HUES48 (cell line): ENCODE measurements around the gene URAD.

Experiments used
- H3K27ac ChIP-seq: one replicate; pipeline ENCODE4 v1.7.0; 2013; ENCODE audit warnings: low read depth, low read length, inconsistent platforms
- H3K27me3 ChIP-seq: 2 replicates; pipeline ENCODE4 v1.6.1; 2013; ENCODE audit warnings: mild to moderate bottlenecking, low read length; ENCODE audit not compliant: control insufficient read depth, insufficient read depth
- H3K36me3 ChIP-seq: 2 replicates; pipeline ENCODE4 v1.6.1; 2013; ENCODE audit warnings: low read length; ENCODE audit not compliant: control insufficient read depth, insufficient read depth
- H3K4me1 ChIP-seq: 2 replicates; pipeline ENCODE4 v1.6.1; 2013; ENCODE audit warnings: mild to moderate bottlenecking, low read length; ENCODE audit not compliant: control insufficient read depth, insufficient read depth
- H3K4me3 ChIP-seq: 2 replicates; pipeline ENCODE4 v1.5.1; 2013; ENCODE audit warnings: mild to moderate bottlenecking, low read depth, low read length
- H3K9ac ChIP-seq: 2 replicates; pipeline ENCODE4 v1.6.1; 2013; ENCODE audit warnings: mild to moderate bottlenecking, low read depth, low read length, moderate library complexity
- H3K9me3 ChIP-seq: 2 replicates; pipeline ENCODE4 v1.6.1; 2013; ENCODE audit warnings: low read length; ENCODE audit not compliant: control insufficient read depth, insufficient read depth

The URAD gene

GRCh38 chr13:27977476-27978300, 10.8 kb downstream of the URAD start:
- Histone ChIP-seq H3K36me3 (no peaks in the 10 kb centered on the region), H3K4me1 (0 out of 2 replicates have a peak, but pooled peaks cover 8% of the 10 kb centered on the region), H3K9me3 (peaks cover 4% of the 10 kb centered on the region; the same call in 1 of the 2 replicates), H3K27ac (no peak overlapping the region), H3K9ac (no peak overlapping the region), H3K4me3 (no peak overlapping the region), H3K27me3 (peaks cover 100% of the 10 kb centered on the region)

GRCh38 chr13:27976362-27977091, 12.0 kb downstream of the URAD start:
- Histone ChIP-seq H3K4me1 (peaks cover 16% of the 10 kb centered on the region), H3K9me3 (peaks cover 4% of the 10 kb centered on the region; the same call in 1 of the 2 replicates), H3K9ac (no peak overlapping the region), H3K27me3 (peaks cover 100% of the 10 kb centered on the region), H3K27ac (no peak overlapping the region), H3K4me3 (no peak overlapping the region), H3K36me3 (no peaks in the 10 kb centered on the region)

GRCh38 chr13:27975564-27976361, 12.7 kb downstream of the URAD start:
- H3K27me3 ChIP-seq: peaks cover 100% of the 10 kb centered on the region
- peaks cover 4% of the 10 kb centered on the region; the same call in 1 of the 2 replicates for H3K9me3 ChIP-seq
- H3K4me1 ChIP-seq: peaks cover 22% of the 10 kb centered on the region
- H3K9ac ChIP-seq: no peak overlapping the region
- H3K36me3 ChIP-seq: no peaks in the 10 kb centered on the region
- H3K27ac ChIP-seq: no peak overlapping the region
- no peak overlapping the region for H3K4me3 ChIP-seq

- no peaks in the 10 kb centered on the region for H3K36me3 ChIP-seq
- peaks cover 35% of the 10 kb centered on the region for H3K4me1 ChIP-seq
- no peak overlapping the region for H3K4me3 ChIP-seq
- H3K27ac ChIP-seq: no peak overlapping the region
- peaks cover 4% of the 10 kb centered on the region; the same call in 1 of the 2 replicates for H3K9me3 ChIP-seq
- H3K27me3 ChIP-seq: peaks cover 100% of the 10 kb centered on the region
- no peak overlapping the region for H3K9ac ChIP-seq
Observed at GRCh38 chr13:27973961-27974662, 14.4 kb downstream of the URAD start.

GRCh38 chr13:27973291-27973690, 15.2 kb downstream of the URAD start:
- H3K36me3 ChIP-seq: no peaks in the 10 kb centered on the region
- no peak overlapping the region for H3K27ac ChIP-seq
- H3K4me1 ChIP-seq: peaks cover 31% of the 10 kb centered on the region
- no peak overlapping the region for H3K9ac ChIP-seq
- H3K4me3 ChIP-seq: no peak overlapping the region
- H3K9me3 ChIP-seq: peaks cover 4% of the 10 kb centered on the region; the same call in 1 of the 2 replicates
- H3K27me3 ChIP-seq: peaks cover 100% of the 10 kb centered on the region

GRCh38 chr13:27972478-27972820, 16.0 kb downstream of the URAD start:
- H3K9ac ChIP-seq: no peak overlapping the region
- H3K9me3 ChIP-seq: peaks cover 4% of the 10 kb centered on the region; the same call in 1 of the 2 replicates
- no peaks in the 10 kb centered on the region for H3K36me3 ChIP-seq
- H3K27me3 ChIP-seq: peaks cover 100% of the 10 kb centered on the region
- H3K4me1 ChIP-seq: peaks cover 31% of the 10 kb centered on the region
- no peak overlapping the region for H3K27ac ChIP-seq
- no peak overlapping the region for H3K4me3 ChIP-seq

- Histone ChIP-seq H3K27me3 (peaks cover 100% of the 10 kb centered on the region), H3K9ac (no peak overlapping the region), H3K4me1 (peaks cover 31% of the 10 kb centered on the region), H3K36me3 (no peaks in the 10 kb centered on the region), H3K4me3 (no peak overlapping the region), H3K27ac (no peak overlapping the region), H3K9me3 (peaks cover 4% of the 10 kb centered on the region; the same call in 1 of the 2 replicates)
Observed at GRCh38 chr13:27971776-27972477, 16.6 kb downstream of the URAD start.

GRCh38 chr13:27971236-27971645, 17.3 kb downstream of the URAD start:
- Histone ChIP-seq H3K4me3 (no peak overlapping the region), H3K27me3 (peaks cover 100% of the 10 kb centered on the region), H3K9me3 (peaks cover 4% of the 10 kb centered on the region; the same call in 1 of the 2 replicates), H3K9ac (no peak overlapping the region), H3K27ac (no peak overlapping the region), H3K36me3 (no peaks in the 10 kb centered on the region), H3K4me1 (peaks cover 36% of the 10 kb centered on the region)

GRCh38 chr13:27970382-27971235, 17.9 kb downstream of the URAD start:
- H3K9me3 ChIP-seq: peaks cover 4% of the 10 kb centered on the region; the same call in 1 of the 2 replicates
- H3K4me3 ChIP-seq: no peak overlapping the region
- H3K27ac ChIP-seq: no peak overlapping the region
- peaks cover 40% of the 10 kb centered on the region for H3K4me1 ChIP-seq
- H3K9ac ChIP-seq: no peak overlapping the region
- H3K36me3 ChIP-seq: no peaks in the 10 kb centered on the region
- peaks cover 100% of the 10 kb centered on the region for H3K27me3 ChIP-seq
